ENCODE results near the gene GNB1. TPM values are rescaled to one million over a fixed set of nuclear protein-coding genes. Genes with fewer than 3 reads are reported as not detected.

The GNB1 gene
- total and polyA plus RNA-seq, 12 donors = 79.6 to 482 (median 163) TPM

- Histone ChIP-seq H3K4me1 (replicated peaks in 1 of 2) (peaks cover 3 to 4% of the 10 kb centered on the region in 2 donors), H3K36me3 (replicated peaks in 1 of 2) (peaks cover 0 to 83% of the 10 kb centered on the region in 2 donors), H3K9me3 (replicated peaks in 1 of 3) (no peaks in the 10 kb centered on the region), H3K4me3 (no peak overlapping the region), H3K27me3 (no peaks in the 10 kb centered on the region), H3K27ac (no peak overlapping the region)
- TF ChIP-seq CTCF (IDR thresholded peaks at IDR 0.05) = no peak
- no peak for TF ChIP-seq POLR2A (IDR thresholded peaks at IDR 0.05)
- no peak for DNase-seq
- WGBS, 4 donors = 63 to 92% (median 67%) methylated on average over 3 to 7 of the region's 7 CpGs
- intact Hi-C loops (cut with DNase I) = loop anchor here (5.0 to 10.0 kb wide), 2 partner anchors 104 to 117 kb away; partner anchors contain the start of gene GNB1 (in 1 of the 2)
Measured at GRCh38 chr1:1788136-1788535, 102.8 kb downstream of the GNB1 start.

DNA sequence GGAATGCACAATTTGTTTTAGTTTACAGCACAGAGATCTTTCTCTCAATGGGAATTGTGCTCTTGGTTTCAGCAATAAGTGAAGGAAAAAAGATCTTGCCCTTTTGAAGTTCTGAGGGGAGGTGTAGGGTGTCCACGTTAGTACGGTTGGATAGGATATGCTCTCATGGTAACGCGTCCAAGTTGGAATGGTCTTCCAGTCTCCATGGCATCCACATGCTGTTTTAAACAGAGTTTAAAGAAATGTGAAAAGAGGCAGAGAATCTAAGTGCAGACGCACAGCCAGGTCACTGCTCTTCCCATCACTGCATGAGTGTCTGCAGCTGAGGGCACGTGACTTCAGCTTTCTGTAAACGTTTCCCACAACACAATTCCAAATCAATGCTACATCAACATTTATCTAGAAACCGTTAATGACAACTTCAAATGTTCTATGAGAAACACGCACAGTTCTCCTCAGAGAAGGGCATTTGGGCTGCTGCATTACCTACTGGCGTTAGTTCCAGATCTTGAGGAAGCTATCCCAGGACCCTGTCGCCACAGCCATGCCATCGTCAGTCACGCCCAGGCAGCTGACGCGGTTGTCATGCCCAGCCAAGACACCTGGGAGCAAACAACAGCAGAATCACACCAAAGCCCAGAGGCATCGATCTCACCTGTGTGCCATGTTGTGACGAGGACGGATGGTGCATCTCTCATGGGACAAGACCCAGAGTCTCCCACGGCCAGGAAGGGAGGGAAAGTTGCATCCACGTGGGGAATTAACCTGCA is 103.9 kb downstream of the GNB1 start:
- intact Hi-C loops (cut with DNase I) = loop anchor here (5.0 to 10.0 kb wide), 2 partner anchors 105 to 118 kb away; partner anchors contain the start of gene GNB1 (in 1 of the 2)
- peaks cover 0 to 74% of the 10 kb centered on the region in 2 donors for H3K36me3 ChIP-seq (replicated peaks in 1 of 2)
- H3K4me3 ChIP-seq = no peak overlapping the region
- H3K4me1 ChIP-seq (replicated peaks in 1 of 2) = peaks cover 15% of the 10 kb centered on the region in 2 donors
- DNase-seq = no peak
- no peaks in the 10 kb centered on the region for H3K27me3 ChIP-seq
- H3K27ac ChIP-seq = no peak overlapping the region
- no peaks in the 10 kb centered on the region for H3K9me3 ChIP-seq (replicated peaks in 1 of 3)
- WGBS, 4 donors = 87 to 89% (median 88%) methylated on average over 18 to 20 of the region's 20 CpGs
- no peak for TF ChIP-seq CTCF (IDR thresholded peaks at IDR 0.05)
- no peak for TF ChIP-seq POLR2A (IDR thresholded peaks at IDR 0.05)

- DNase-seq = no peak
- Histone ChIP-seq H3K9me3 (replicated peaks in 1 of 3) (no peaks in the 10 kb centered on the region), H3K36me3 (replicated peaks in 1 of 2) (peaks cover 0 to 60% of the 10 kb centered on the region in 2 donors), H3K27me3 (no peaks in the 10 kb centered on the region), H3K4me3 (no peak overlapping the region), H3K27ac (no peak overlapping the region), H3K4me1 (replicated peaks in 1 of 2) (peaks cover 27 to 28% of the 10 kb centered on the region in 2 donors)
- intact Hi-C loops (cut with DNase I) = loop anchor here (5.0 to 10.0 kb wide), 2 partner anchors 107 to 119 kb away; partner anchors contain the start of gene GNB1 (in 1 of the 2)
- 85 to 90% (median 89%) methylated on average over 10 of the region's 10 CpGs for WGBS, 4 donors
- no peak for TF ChIP-seq POLR2A (IDR thresholded peaks at IDR 0.05)
- no peak for TF ChIP-seq CTCF (IDR thresholded peaks at IDR 0.05)
Measured at GRCh38 chr1:1785666-1786065, 105.2 kb downstream of the GNB1 start.

- no peaks in the 10 kb centered on the region for H3K27me3 ChIP-seq
- no peak for TF ChIP-seq CTCF (IDR thresholded peaks at IDR 0.05)
- no peak for TF ChIP-seq POLR2A (IDR thresholded peaks at IDR 0.05)
- no peak overlapping the region for H3K27ac ChIP-seq
- no peak overlapping the region for H3K4me3 ChIP-seq
- DNase-seq = no peak
- peaks cover 35 to 36% of the 10 kb centered on the region in 2 donors for H3K4me1 ChIP-seq (replicated peaks in 1 of 2)
- WGBS, 4 donors = 93 to 95% (median 94%) methylated on average over 8 to 13 of the region's 13 CpGs
- H3K9me3 ChIP-seq (replicated peaks in 1 of 3) = no peaks in the 10 kb centered on the region
- intact Hi-C loops (cut with DNase I) = loop anchor here (5.0 to 10.0 kb wide), 2 partner anchors 107 to 120 kb away; partner anchors contain the start of gene GNB1 (in 1 of the 2)
- H3K36me3 ChIP-seq (replicated peaks in 1 of 2) = peaks cover 0 to 53% of the 10 kb centered on the region in 2 donors
Measured at GRCh38 chr1:1784933-1785332, 106.0 kb downstream of the GNB1 start.

Data from adrenal gland (tissue), 12 donors.